Measurements from ENCODE around the gene ANXA8L1.
"Not testable (repeated sequence)": the region's sequence is repeated elsewhere in the genome, so short reads cannot be mapped to it uniquely, and the experiment has no call there.

The ANXA8L1 gene

GRCh38 chr10:46412665-46413064 is 37.1 kb downstream of the ANXA8L1 start:
- not testable (repeated sequence) for H3K27me3 ChIP-seq (ENCODE audit: low read length); H3K4me3 ChIP-seq (ENCODE audit: insufficient read depth, low read length, poor library complexity, severe bottlenecking); H3F3A ChIP-seq (ENCODE audit: insufficient read depth); H3K36me3 ChIP-seq (ENCODE audit: low read length); H3K9me2 ChIP-seq (replicated peaks; ENCODE audit: insufficient read depth, low read length); H3K27ac ChIP-seq (ENCODE audit: low read depth, low read length); H3K4me2 ChIP-seq (ENCODE audit: low read depth, low read length, poor library complexity, severe bottlenecking); H3K9ac ChIP-seq (ENCODE audit: low read length); H4K20me1 ChIP-seq (ENCODE audit: low read depth, low read length); H3K79me2 ChIP-seq (ENCODE audit: insufficient read depth, low read length); H3K9me3 ChIP-seq (ENCODE audit: insufficient read depth, low read length); H2AFZ ChIP-seq (ENCODE audit: low read depth, low read length, severe bottlenecking)

- not testable (repeated sequence) for H3K27ac ChIP-seq (ENCODE audit: low read depth, low read length); H3K36me3 ChIP-seq (ENCODE audit: low read length); H3K9ac ChIP-seq (ENCODE audit: low read length); H3K4me3 ChIP-seq (ENCODE audit: insufficient read depth, low read length, poor library complexity, severe bottlenecking); H3K4me2 ChIP-seq (ENCODE audit: low read depth, low read length, poor library complexity, severe bottlenecking); H3K27me3 ChIP-seq (ENCODE audit: low read length); H3K9me2 ChIP-seq (replicated peaks; ENCODE audit: insufficient read depth, low read length); H3K9me3 ChIP-seq (ENCODE audit: insufficient read depth, low read length); H3F3A ChIP-seq (ENCODE audit: insufficient read depth); H2AFZ ChIP-seq (ENCODE audit: low read depth, low read length, severe bottlenecking); H3K79me2 ChIP-seq (ENCODE audit: insufficient read depth, low read length); H4K20me1 ChIP-seq (ENCODE audit: low read depth, low read length)
These were observed 39.7 kb downstream of the ANXA8L1 start for GRCh38 chr10:46415291-46415690.

GRCh38 chr10:46418283-46418682 is 42.7 kb downstream of the ANXA8L1 start:
- H3K9ac ChIP-seq (ENCODE audit: low read length); H3K9me3 ChIP-seq (ENCODE audit: insufficient read depth, low read length); H3F3A ChIP-seq (ENCODE audit: insufficient read depth); H3K36me3 ChIP-seq (ENCODE audit: low read length); H3K4me3 ChIP-seq (ENCODE audit: insufficient read depth, low read length, poor library complexity, severe bottlenecking); H3K4me2 ChIP-seq (ENCODE audit: low read depth, low read length, poor library complexity, severe bottlenecking); H3K27me3 ChIP-seq (ENCODE audit: low read length); H3K9me2 ChIP-seq (replicated peaks; ENCODE audit: insufficient read depth, low read length); H3K27ac ChIP-seq (ENCODE audit: low read depth, low read length); H4K20me1 ChIP-seq (ENCODE audit: low read depth, low read length); H3K79me2 ChIP-seq (ENCODE audit: insufficient read depth, low read length); H2AFZ ChIP-seq (ENCODE audit: low read depth, low read length, severe bottlenecking): not testable (repeated sequence)

- not testable (repeated sequence) for H3K27me3 ChIP-seq (ENCODE audit: low read length); H4K20me1 ChIP-seq (ENCODE audit: low read depth, low read length); H3K79me2 ChIP-seq (ENCODE audit: insufficient read depth, low read length); H3K9me3 ChIP-seq (ENCODE audit: insufficient read depth, low read length); H3K4me2 ChIP-seq (ENCODE audit: low read depth, low read length, poor library complexity, severe bottlenecking); H3K36me3 ChIP-seq (ENCODE audit: low read length); H3K27ac ChIP-seq (ENCODE audit: low read depth, low read length); H3K4me3 ChIP-seq (ENCODE audit: insufficient read depth, low read length, poor library complexity, severe bottlenecking); H2AFZ ChIP-seq (ENCODE audit: low read depth, low read length, severe bottlenecking); H3K9ac ChIP-seq (ENCODE audit: low read length); H3K9me2 ChIP-seq (replicated peaks; ENCODE audit: insufficient read depth, low read length); H3F3A ChIP-seq (ENCODE audit: insufficient read depth)
These were observed 44.2 kb downstream of the ANXA8L1 start for GRCh38 chr10:46419570-46420379.

GRCh38 chr10:46423550-46423949 is 48.0 kb downstream of the ANXA8L1 start:
- not testable (repeated sequence) for H3K9ac ChIP-seq (ENCODE audit: low read length); H3K9me3 ChIP-seq (ENCODE audit: insufficient read depth, low read length); H3K4me3 ChIP-seq (ENCODE audit: insufficient read depth, low read length, poor library complexity, severe bottlenecking); H3K27me3 ChIP-seq (ENCODE audit: low read length); H3F3A ChIP-seq (ENCODE audit: insufficient read depth); H3K4me2 ChIP-seq (ENCODE audit: low read depth, low read length, poor library complexity, severe bottlenecking); H4K20me1 ChIP-seq (ENCODE audit: low read depth, low read length); H3K36me3 ChIP-seq (ENCODE audit: low read length); H2AFZ ChIP-seq (ENCODE audit: low read depth, low read length, severe bottlenecking); H3K79me2 ChIP-seq (ENCODE audit: insufficient read depth, low read length); H3K27ac ChIP-seq (ENCODE audit: low read depth, low read length); H3K9me2 ChIP-seq (replicated peaks; ENCODE audit: insufficient read depth, low read length)

- H3K27ac ChIP-seq (ENCODE audit: low read depth, low read length); H3F3A ChIP-seq (ENCODE audit: insufficient read depth); H3K9ac ChIP-seq (ENCODE audit: low read length); H3K36me3 ChIP-seq (ENCODE audit: low read length); H4K20me1 ChIP-seq (ENCODE audit: low read depth, low read length); H3K4me2 ChIP-seq (ENCODE audit: low read depth, low read length, poor library complexity, severe bottlenecking); H3K27me3 ChIP-seq (ENCODE audit: low read length); H2AFZ ChIP-seq (ENCODE audit: low read depth, low read length, severe bottlenecking); H3K4me3 ChIP-seq (ENCODE audit: insufficient read depth, low read length, poor library complexity, severe bottlenecking); H3K9me3 ChIP-seq (ENCODE audit: insufficient read depth, low read length); H3K79me2 ChIP-seq (ENCODE audit: insufficient read depth, low read length); H3K9me2 ChIP-seq (replicated peaks; ENCODE audit: insufficient read depth, low read length): not testable (repeated sequence)
These were observed 65.4 kb downstream of the ANXA8L1 start for GRCh38 chr10:46440942-46441341.

Measured in SU-DHL-6 (cell line).